Testis (tissue), 3 donors: ENCODE results near the gene LARGE1. TPM values are rescaled to one million over a fixed set of nuclear protein-coding genes. Genes with fewer than 3 reads are reported as not detected.

Experiments
- DNase-seq: peaks from one replicate; pipeline ENCODE4 v3.0.0-alpha.2; 2019
- H3K27ac ChIP-seq, 2 donors: fragments of 200-600 bp; sonication (generic); one replicate each; pipeline ENCODE4 v1.5.1; 2019
- H3K27me3 ChIP-seq: fragments of 200-600 bp; sonication (generic); one replicate; pipeline ENCODE4 v1.5.1; 2019
- H3K36me3 ChIP-seq: fragments of 200-600 bp; sonication (generic); one replicate; pipeline ENCODE4 v1.5.1; 2017; ENCODE audit warnings: low read depth; ENCODE audit errors: missing control alignments
- H3K4me1 ChIP-seq: fragments of 200-600 bp; sonication (generic); one replicate; pipeline ENCODE4 v1.5.1; 2019
- H3K4me3 ChIP-seq, 2 donors: fragments of 200-600 bp; sonication (generic); one replicate each; pipeline ENCODE4 v1.5.1; 2017 to 2019
- H3K9me3 ChIP-seq: fragments of 200-600 bp; sonication (generic); one replicate; pipeline ENCODE4 v1.5.1; 2017
- POLR2A ChIP-seq: fragments of 450-650 bp; IDR thresholded peaks from one replicate; pipeline ENCODE4 v1.6.1; 2017; ENCODE audit warnings: antibody characterized with exemption, mild to moderate bottlenecking, moderate library complexity
- WGBS, 2 donors: methylation state at CpG; one replicate each; pipeline ENCODE4 v1.1.5; 2018; 5-methylcytosine and 5-hydroxymethylcytosine counted together
- intact Hi-C: fragments of 100-400 bp; cut with DNase I; formaldehyde crosslinking; loops from one replicate; pipeline ENCODE4 v1.15.1; 2023; ENCODE audit warnings: low total_unique reads
- polyA plus RNA-seq: library from polyadenylated mRNA; stranded (reverse); fragments of 350-450 nt; fragmentation: Illumina TruSeq; extraction: RNeasy Lipid Tissue Mini Kit (QIAGEN cat#74804); gene quantifications from one replicate; pipeline ENCODE4 v1.2.3, GENCODE V29; 2014; ENCODE audit warnings: low read depth, low replicate concordance; ENCODE audit not compliant: insufficient read depth
- total RNA-seq, 2 donors: library from RNA; depleted of rRNA; stranded (reverse); fragments of >200 nt; gene quantifications; one replicate each; pipeline ENCODE4 v1.2.3, GENCODE V29; 2016
- TF ChIP-seq, protein P1 (sequence below), 3 experiments: fragments of 450-650 bp in 2 of 3; fragments of 200-600 bp in 1 of 3; sonication (generic) in 1 of 3; IDR thresholded peaks; one replicate each; pipeline ENCODE4 v1.5.1; 2016 to 2019; ENCODE audit warnings: antibody characterized with exemption in 3 of 3, mild to moderate bottlenecking in 2 of 3, moderate library complexity in 1 of 3

Gene LARGE1
- total and polyA plus RNA-seq, 3 donors from 2014 or later = 19.5 to 27.3 (median 21.8) TPM

- Histone ChIP-seq H3K27me3 (no peaks in the 10 kb centered on the region), H3K27ac (no peak overlapping the region), H3K4me3 (no peak overlapping the region), H3K4me1 (no peaks in the 10 kb centered on the region), H3K36me3 (no peaks in the 10 kb centered on the region), H3K9me3 (no peaks in the 10 kb centered on the region)
- DNase-seq = no peak
- intact Hi-C loops = no loop called here
- 85 to 93% methylated on average over 7 of the region's 7 CpGs for whole genome bisulfite sequencing, 2 donors
- TF ChIP-seq, protein P1, sequence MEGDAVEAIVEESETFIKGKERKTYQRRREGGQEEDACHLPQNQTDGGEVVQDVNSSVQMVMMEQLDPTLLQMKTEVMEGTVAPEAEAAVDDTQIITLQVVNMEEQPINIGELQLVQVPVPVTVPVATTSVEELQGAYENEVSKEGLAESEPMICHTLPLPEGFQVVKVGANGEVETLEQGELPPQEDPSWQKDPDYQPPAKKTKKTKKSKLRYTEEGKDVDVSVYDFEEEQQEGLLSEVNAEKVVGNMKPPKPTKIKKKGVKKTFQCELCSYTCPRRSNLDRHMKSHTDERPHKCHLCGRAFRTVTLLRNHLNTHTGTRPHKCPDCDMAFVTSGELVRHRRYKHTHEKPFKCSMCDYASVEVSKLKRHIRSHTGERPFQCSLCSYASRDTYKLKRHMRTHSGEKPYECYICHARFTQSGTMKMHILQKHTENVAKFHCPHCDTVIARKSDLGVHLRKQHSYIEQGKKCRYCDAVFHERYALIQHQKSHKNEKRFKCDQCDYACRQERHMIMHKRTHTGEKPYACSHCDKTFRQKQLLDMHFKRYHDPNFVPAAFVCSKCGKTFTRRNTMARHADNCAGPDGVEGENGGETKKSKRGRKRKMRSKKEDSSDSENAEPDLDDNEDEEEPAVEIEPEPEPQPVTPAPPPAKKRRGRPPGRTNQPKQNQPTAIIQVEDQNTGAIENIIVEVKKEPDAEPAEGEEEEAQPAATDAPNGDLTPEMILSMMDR (IDR thresholded peaks at IDR 0.05) = no peak
- no peak for TF ChIP-seq POLR2A
These were observed 320.7 kb downstream of the LARGE1 start for GRCh38 chr22:33599596-33599995.

DNA sequence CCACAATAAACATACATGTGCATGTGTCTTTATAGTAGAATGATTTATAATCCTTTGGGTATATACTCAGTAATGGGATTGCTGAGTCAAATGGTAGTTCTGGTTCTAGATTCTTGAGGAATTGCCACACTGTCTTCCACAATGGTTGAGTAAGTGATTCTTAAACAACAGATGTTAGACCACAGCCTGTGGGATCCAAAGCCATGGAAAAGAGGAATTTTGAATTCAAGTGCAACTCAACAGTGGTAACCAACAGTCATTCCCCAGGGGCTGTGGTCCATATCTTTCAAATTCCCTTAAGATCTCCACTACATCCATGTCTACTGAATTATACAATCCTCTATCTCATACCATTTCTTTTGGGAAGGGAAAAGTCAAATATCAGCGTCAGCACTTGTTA lies 321.5 kb downstream of the LARGE1 start:
- intact Hi-C loops = no loop called here
- Histone ChIP-seq H3K36me3 (no peaks in the 10 kb centered on the region), H3K27ac (no peak overlapping the region), H3K4me1 (no peaks in the 10 kb centered on the region), H3K4me3 (no peak overlapping the region), H3K9me3 (no peaks in the 10 kb centered on the region), H3K27me3 (no peaks in the 10 kb centered on the region)
- TF ChIP-seq POLR2A = no peak
- TF ChIP-seq, protein P1 (IDR thresholded peaks at IDR 0.05) = no peak
- no peak for DNase-seq
- WGBS, 2 donors = 94 to 100% methylated on average over 1 of the region's 1 CpG

- H3K27me3 ChIP-seq = no peaks in the 10 kb centered on the region
- DNase-seq = no peak
These were observed 322.8 kb downstream of the LARGE1 start for GRCh38 chr22:33597274-33597985.

GRCh38 chr22:33593818-33594217 lies 326.5 kb downstream of the LARGE1 start:
- intact Hi-C loops = no loop called here
- no peaks in the 10 kb centered on the region for H3K36me3 ChIP-seq
- no peak for TF ChIP-seq POLR2A

More at GRCh38 chr22:33597274-33597985, 322.8 kb downstream of the LARGE1 start:
- Histone ChIP-seq H3K9me3 (no peaks in the 10 kb centered on the region), H3K4me1 (no peaks in the 10 kb centered on the region), H3K36me3 (no peaks in the 10 kb centered on the region), H3K27ac (no peak overlapping the region), H3K4me3 (no peak overlapping the region)
- WGBS, 2 donors = 89 to 92% methylated on average over 6 of the region's 6 CpGs
- intact Hi-C loops = no loop called here
- no peak for TF ChIP-seq POLR2A
- TF ChIP-seq, protein P1 (IDR thresholded peaks at IDR 0.05) = no peak

DNA sequence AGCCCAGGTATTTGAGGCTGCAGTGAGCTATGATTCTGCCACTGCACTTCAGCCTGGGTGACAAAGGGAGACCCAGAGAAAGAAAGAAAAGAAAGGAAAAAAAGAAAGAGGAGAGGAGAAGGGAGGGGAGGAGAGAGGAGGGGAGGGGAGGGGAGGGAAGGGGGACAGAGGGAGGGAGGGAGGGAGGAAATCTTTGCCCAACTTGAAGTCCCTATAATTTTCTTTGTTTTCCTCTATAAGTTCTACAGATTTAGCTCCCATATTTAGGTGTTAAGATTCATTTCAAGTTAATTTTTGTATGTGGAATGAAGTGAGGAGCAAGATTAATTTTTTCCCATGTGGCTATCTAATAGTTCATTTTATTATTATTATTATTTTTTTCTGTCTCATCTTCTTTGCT lies 328.3 kb downstream of the LARGE1 start:
- Histone ChIP-seq H3K4me3 (no peak overlapping the region), H3K36me3 (no peaks in the 10 kb centered on the region), H3K4me1 (no peaks in the 10 kb centered on the region), H3K27me3 (no peaks in the 10 kb centered on the region), H3K27ac (no peak overlapping the region), H3K9me3 (no peaks in the 10 kb centered on the region)
- TF ChIP-seq, protein P1 (IDR thresholded peaks at IDR 0.05) = no peak
- TF ChIP-seq POLR2A = no peak
- intact Hi-C loops = no loop called here
- DNase-seq = no peak

More at GRCh38 chr22:33593818-33594217, 326.5 kb downstream of the LARGE1 start:
- Histone ChIP-seq H3K4me1 (no peaks in the 10 kb centered on the region), H3K27ac (no peak overlapping the region), H3K27me3 (no peaks in the 10 kb centered on the region), H3K9me3 (no peaks in the 10 kb centered on the region), H3K4me3 (no peak overlapping the region)
- DNase-seq = no peak
- 92 to 95% methylated on average over 5 of the region's 5 CpGs for WGBS, 2 donors
